Retina (tissue), 1 donor: ENCODE results near the gene KHDRBS2.

ENCODE experiments used
- DNase-seq: peaks from one replicate; pipeline ENCODE4 v3.0.0-alpha.2; 2016

KHDRBS2 gene

DNA sequence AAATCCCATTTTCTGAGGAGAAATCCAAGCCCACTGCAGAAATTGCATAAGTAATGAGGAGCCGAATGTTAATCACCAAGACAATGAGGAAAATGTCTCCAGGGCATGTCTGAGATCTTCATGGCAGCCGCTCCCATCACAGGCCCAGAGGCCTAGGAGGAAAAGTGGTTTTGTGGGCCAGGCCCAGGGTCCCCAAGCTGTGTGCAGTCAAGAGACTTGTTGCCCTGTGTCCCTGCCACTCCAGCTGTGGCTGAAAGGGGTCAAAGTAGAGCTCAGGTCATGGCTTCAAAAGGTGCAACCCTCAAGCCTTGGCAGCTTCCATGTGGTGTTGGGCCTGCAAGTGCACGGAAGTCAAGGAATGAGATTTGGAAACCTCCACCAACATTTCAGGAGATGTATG lies 276.6 kb downstream of the KHDRBS2 start:
- no peak for DNase-seq

DNA sequence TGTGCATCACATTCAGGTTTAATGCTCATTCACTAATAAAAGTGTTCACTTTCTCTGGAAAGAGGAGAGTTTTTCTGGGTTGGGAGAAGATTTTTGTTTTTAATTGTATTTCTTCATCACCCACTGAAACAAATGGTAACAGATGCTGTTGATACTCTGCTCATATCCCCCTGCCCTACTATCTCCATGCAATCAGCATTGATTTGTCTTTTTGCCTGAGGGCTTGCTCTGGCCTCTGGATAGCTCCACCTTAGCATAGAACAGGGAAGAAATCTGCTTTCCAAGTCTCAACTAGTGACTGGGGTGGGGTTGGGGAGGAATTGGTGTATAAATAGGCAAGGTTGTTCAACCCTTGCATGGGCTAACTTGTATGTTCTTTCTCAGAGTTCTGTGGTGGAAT lies 296.4 kb downstream of the KHDRBS2 start:
- no peak for DNase-seq

DNA sequence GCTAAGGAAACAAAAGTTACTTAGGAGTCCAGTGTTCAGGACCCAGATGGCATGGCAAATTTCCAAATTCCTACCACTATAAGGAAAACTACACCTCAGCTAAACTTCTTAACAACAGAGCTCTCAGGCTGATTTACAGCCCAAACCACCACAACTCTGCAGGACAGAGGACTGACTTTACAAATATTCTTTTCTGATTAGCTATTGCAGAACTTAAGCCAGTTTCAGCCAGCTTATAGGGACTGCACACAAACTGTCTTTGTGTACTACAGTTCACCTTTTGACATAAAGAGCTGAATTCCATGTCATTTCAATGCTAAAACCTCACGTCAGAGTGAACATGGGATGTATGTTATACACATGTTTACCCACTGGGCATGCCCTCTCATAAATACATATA lies 305.4 kb downstream of the KHDRBS2 start:
- no peak for DNase-seq

DNA sequence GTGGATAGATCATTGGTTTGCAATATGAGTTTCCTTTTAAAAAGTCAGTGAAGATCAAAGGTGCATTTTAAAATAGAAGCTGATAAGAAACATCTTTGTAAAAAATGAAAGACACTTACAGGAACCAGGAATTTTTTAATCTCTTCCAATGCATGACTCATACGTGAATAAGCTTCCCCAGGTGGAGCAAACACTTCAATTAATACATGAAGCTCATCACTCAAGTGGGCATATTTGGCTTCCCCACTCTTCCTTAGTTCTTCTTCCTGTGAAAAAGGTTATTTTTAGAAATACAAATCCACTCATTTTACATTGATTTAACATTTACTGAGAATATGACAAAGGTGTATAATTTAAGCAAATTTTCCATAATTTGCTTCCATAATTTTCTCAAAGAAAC lies 308.1 kb downstream of the KHDRBS2 start:
- DNase-seq, result no peak

DNA sequence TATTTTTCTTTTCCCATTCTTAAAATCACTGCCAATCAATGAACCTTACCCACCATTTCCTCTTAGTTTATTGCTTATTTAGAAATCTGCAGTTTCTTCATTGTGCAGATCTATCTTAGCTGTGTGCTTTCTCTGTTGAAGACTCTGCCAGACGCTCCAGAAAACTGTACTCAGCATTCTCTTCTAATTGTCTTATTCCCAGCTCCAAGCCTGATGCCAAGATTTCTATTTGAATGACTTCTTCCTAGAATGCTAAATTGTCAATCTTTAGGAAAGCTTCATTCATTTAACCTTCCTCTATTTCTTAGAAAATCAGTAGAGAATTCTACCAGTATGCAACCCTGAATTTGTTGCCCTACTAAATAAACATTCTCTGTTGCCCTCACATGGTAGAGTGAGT lies 308.9 kb downstream of the KHDRBS2 start:
- DNase-seq, result no peak

DNA sequence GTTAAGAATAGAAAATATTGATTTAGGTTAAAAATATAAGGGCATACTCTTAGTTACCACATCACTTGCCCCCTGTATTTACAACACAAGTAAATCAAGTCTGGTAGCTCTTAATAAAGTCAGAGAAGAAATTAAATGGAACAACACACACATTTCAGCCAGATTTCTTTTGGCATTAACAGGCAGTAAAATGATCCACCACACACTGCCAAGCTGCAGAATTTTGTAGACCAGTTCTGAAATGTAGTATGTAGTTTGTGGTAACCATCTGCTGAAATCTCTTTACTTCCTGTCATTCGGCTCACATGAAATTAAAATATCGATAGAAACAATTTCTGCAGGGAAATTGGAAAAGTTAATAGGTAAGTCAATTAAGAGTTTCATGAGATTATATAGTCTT lies 326.8 kb downstream of the KHDRBS2 start:
- no peak for DNase-seq

DNA sequence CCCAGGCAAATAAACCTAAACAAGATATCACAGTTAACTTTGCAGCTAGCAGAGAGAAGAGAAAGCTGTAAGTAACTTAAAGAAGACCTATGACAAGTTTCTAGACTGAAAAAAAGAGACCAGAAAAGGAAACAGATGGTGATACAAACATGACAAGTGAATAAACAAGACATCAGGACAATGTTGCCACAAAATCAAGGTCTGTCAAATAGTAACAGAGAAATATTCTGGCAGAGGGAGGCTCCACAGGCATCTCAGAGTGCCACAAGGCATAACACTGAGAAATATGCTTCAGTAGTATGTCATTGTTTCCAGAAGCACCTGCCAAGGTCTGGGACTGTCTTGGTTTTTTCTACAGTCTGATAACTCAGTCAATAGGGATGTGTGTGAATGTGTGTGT lies 332.2 kb downstream of the KHDRBS2 start:
- no peak for DNase-seq

DNA sequence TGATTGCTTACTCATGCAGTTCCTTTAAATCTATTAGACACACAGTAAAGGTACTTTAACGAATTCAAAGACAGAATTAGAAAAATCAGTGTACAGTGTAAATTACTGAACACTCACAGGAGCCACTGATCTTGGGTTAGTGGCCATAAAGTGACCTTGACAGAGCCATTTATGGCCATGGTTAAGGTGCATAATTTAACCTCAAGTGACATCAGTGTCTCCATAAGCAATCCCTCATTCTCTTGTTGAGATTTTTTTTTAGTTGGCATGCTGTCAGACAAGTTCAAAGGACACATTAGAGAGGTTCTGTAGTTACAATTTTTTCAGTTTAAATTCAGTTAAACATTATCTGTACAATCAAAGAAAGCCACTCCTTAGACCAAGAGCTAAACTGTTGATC lies 334.4 kb downstream of the KHDRBS2 start:
- no peak for DNase-seq

DNA sequence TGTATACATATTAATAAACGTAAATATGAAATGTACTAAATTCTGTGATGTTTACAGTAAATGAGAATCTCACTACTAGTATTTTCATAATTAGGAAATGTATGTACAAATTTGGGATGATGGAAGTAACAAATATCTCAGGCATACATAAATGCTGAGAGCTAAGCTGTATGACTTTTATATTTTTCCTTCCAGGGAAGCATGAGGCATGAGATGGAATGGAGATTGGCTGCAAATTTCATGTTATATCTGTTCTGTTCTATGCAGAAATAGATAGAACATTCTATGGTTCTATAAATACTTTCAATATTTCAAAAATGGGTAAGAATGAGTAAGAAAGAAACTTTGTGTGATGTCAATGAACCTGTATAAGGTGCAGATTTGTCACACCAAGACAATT lies 335.2 kb downstream of the KHDRBS2 start:
- no peak for DNase-seq

DNA sequence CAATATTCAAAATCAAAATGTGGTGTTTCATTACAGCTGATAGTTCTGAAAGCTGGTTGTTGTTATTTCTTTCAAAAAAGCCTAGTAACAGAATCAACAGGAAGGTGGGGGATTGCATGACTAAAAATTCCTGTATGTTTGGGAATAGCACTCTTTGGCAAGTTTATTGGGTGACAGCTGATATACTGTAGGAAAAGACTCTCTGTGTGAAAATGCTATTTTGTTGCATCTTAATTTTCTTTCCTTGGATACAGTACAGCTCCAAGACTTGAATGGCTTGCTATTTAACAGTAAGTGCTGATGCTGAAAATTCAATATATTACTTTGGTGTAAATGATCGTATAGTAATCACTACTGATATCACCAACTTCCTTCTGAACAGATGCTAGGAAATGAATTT lies 336.1 kb downstream of the KHDRBS2 start:
- DNase-seq, result no peak

DNA sequence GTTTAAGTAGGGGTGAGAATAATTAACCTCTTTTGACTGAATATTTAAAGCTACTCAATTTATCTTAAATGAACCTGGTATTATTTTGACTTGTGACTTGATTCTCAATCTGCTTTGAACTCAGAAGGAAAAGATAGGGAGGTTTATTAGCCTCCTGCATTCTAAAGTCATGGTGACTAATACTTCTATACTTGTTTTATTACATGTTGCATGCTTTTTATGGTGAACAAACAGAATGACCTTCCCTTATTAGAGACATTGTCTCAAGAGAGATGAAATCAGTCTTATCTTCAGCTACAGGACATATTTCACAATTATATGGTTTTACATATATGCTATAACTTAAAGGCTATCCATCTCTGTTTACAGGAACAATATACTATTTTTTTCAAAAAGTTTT lies 336.9 kb downstream of the KHDRBS2 start:
- DNase-seq, result no peak

DNA sequence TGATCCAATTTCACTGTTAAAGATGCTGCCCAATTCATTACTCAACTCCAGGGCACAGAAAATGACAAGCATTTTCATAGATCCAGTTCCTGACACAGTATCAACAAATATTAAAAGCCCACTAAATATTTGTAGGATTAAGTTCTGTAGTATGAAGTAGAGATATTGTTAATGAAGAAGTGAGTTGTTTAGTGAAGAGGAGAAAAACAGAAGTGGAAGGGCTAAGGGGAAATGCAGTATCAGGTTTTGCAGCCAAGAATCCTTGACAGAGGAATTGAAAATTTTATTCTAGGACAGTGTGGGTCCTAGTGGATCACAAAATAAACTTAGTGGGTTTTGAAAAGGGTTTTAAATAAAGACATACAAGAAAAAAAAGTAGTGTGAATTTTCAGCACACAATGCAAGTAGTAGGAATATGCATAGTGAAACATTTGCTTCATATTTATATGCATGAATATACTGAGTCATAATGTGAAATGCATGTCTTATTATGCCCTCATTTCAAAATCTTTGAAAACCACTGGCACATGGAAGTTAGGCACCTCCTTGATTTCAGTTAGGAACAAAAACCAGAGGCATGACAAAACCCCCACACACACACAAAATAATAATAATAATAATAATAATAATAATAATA lies 338.6 kb downstream of the KHDRBS2 start:
- no peak for DNase-seq

DNA sequence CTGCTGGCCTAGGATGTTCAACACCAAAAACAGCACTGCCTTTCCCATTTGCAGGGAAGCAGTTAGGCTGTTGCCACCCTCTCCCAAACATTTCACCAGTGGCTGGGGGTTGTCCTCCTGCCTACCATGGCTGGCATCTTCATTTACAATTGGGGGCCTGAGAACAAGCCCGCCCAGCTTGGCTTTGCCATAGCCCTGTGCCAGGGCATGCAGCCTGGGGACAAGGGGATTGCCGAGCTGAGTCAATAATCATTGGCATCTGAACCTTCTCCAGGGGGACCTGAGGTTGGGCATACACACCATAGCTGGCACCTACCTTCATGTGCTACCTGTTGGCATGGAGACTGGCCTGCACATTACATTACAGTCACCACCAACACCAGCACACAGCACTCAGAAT lies 345.1 kb downstream of the KHDRBS2 start:
- DNase-seq, result no peak

DNA sequence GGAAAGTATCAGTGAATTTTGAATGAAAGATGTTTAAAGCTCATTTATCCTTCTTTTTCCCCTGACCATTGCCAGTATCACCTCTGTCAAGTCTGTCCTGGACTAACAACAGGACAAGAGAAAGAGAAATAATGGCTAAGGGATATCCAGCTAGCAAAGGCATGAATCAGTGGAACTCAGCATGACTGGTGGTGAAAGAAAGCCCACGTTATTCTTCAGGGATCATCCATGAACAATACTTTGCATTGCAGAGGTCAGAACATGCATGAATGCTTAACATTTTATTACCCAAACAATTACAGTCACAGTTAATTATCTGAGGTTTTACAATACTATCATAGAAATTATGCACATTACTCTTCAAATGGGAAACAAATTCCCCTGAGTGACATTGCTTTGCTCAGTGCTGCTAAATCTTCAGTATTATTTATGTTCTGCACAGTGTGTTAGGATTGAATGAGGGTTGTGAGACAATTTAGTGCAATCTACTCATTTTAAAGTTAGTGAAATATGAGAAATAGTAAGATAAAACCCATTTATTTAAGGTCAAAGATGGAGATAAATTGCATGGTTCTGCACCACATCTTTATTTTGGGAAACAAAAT lies 350.7 kb downstream of the KHDRBS2 start:
- DNase-seq, result peak; percentile 4

DNA sequence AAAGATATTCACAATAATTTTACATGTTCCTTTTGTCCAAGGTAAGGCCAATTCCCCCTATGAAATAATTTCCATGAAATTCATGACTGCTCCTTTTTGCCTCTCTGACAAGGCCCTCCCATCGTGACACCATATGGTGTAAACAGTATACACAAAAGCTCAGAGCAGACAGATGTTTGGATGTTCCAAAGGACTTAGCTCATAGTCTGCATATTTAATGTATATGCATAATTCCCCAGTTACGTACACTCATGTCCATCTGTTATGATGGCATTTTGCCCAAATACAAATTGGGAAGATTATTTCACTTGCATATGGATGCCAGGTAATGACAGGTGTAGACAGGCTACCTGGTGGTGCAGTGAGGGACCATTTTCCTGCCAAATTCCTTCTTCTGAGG lies 376.5 kb downstream of the KHDRBS2 start:
- no peak for DNase-seq

DNA sequence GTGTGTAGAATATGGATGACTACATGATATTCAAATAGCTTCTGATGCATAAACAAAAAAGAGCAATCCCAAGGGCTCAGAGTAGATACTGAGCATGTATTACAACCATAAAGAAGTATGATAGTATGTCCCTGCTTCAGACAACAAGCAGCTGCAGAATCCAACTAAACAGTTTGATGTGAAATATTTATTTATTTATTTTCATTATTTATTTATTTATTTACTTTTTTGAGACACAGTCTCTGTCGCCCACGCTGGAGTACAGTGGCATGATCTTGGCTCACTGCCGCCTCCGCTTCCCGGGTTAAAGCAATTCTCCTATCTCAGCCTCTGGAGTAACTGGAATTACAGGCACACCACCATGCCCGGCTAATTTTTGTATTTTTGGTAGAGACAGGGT lies 384.3 kb downstream of the KHDRBS2 start:
- DNase-seq, result no peak

DNA sequence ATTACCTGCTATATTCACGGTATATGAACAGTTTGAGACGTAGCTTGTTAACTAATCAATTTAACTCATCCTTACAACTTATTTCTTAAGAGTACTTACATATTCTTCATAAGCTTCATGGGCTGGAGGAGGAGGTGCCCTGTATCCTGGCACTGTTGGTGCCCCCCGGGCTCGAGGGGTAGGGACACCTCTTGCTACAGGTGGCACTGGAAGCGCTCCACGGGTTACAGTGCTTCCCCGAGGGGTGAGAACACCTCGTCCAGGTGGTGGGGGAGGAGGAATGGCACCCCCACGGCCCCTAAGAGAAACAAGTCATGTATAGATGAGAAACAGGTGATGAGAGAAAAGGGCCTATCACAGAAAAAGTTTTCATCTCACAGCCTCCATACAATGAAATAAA lies 391.5 kb downstream of the KHDRBS2 start:
- no peak for DNase-seq

DNA sequence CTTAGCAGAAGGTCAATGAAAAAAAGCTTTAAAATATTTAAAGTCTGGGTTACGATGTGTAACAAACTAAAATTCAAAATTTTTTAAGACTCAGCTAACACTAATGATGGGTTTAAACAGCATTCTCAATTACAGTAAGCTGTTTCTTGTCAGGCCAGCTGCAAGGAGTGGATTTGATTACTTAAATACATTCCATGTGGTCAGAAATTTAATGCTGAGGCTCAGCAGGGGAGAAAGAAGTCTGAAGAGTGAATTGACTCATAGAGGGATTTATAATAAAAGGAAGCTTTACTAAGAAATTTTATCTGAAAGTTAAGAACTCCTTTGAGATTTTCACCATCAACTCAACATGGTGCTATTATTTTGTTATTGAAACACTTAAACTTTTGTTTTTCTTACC lies 398.6 kb downstream of the KHDRBS2 start:
- DNase-seq, result no peak

DNA sequence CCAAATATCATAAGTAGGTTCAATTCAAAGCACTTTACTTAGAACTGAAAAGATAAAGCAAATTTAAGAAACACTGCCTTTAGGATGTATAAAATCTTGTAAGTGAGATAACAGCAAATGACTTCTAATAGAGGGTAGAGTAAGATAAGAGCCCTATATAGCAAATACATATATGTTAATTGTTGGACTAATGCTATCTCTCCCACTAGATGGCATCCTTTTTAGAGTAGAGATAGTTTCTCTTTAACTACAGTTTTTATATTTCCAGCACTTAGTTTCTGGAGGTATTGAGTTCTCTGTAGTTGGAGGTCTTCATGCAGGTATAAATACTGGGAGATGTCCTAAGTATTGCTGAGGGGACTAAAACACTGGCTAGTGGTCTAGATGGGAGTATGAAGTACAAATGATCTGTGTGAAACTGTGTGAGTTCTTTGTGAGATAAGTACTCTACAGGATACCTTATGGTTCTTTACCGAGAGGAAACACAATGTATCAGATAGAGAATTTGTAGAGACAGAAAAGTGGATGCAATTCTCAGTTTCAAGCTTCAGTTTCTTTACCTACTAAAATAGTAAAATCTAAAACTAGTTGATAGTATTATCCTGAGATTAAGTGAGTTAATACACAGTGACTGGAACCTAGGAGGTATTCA lies 399.3 kb downstream of the KHDRBS2 start:
- DNase-seq, result no peak

DNA sequence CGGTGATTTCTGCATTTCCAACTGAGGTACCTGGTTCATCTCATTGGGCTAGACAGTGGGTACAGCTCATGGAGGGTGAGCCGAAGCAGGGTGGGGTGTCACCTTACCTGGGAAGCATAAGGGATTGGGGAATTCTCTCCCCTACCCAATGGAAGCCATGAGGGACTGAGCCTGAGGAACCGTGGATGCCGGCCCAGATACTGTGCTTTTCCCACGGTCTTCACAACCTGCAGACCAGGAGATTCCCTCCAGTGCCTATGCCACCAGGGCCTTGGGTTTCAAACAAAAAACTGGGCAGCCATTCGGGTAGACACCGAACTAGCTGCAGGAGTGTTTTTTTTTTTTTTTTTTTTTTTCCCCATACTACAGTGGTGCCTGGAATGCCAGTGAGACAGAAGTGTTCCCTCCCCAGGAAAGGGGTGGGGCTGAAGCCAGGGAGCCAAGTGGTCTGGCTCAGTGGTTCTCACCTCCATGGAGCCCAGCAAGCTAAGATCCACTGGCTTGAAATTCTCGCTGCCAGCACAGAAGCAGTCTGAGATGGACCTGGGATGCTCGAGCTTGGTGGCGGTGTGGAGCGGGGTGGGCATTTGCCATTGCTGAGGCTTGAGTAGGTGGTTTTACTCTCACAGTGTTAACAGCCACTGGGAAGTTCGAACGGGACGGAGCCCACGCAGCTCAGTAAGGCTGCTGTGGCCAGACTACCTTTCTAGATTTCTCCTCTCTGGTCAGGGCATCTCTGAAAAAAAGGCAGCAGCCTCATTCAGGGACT lies 416.2 kb downstream of the KHDRBS2 start:
- no peak for DNase-seq

DNA sequence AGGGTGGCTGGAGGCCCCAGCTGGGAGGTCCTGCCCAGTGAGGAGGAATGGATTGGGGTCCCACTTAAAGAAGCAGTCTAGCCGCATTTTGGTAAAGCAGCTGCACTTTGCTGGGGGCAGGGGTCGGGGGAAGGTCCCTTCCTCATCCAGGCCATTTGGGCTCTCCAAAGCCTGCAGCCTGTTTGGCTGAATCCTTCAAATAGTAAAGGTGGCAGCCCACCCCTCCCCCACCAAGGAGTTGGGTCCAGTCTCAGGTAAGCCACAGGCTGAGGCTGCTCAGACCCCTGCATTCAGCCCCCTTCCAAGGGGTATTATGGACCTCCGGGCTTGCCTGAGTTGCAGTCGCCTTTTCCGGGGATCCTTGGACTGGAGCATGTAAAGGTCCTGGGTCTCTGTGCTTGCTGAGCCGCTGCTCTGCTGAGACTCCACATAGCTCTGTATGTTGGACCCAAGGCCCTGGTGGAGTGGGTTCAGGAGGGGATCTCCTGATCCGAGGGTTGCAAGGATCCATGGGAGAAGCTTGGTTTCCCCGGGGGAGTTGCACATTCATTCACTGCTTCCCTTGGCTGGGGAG lies 417.4 kb downstream of the KHDRBS2 start:
- DNase-seq, result no peak

DNA sequence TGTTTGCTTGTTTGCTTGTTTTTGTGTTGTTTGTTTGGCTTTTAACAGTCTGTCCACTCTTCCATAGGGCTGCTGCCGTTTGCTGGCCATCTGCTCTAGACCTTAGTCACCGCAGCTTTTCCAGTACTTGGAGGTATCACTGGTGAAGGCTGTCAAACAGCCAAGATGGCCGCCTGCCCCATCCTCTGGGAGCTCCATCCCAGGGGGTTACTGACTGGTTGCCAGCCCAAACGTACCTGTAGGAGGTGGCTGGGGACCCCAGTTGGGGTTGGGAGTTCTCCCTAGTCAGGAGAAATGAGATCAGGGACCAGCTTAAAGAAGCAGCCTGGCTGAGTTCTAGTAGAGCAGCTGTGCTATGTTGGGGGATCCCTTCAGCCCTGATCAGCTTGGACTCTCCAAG lies 418.4 kb downstream of the KHDRBS2 start:
- no peak for DNase-seq

DNA sequence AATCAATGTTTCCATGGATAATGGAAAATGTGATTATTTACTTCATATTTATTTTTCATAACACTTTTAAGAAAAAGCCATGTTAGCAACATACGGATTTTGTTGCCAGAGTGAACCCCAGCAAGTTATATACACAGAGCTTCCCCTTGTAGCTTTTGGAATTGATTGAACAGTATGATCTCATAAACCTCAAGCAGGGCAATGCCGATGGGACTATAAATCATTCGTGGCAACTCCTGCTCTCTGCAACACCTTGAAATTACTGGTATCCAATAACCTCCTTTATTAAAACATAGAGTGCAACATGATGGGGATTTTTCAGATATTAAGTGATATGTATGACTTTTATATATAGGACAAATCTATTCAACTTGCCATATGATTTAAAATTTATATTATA lies 428.5 kb downstream of the KHDRBS2 start:
- no peak for DNase-seq

DNA sequence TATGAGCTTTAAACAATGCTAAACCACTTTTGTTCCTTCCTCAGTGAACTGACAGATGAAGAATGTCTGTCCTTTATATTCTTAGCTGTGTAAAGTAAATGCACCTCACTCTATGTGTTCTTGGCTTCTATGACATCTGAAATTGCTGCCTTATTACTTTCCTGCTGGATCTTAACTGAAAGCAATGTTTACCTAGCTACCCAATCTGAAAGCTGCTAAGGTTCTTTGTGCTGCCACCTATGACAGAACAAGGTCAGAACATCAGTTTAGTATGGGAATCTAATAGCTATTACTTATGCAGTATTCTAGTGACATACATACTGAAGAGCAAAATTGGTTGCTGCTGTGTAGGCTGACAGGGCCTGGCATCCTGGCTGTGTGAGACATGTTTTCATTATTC lies 444.1 kb downstream of the KHDRBS2 start:
- DNase-seq, result no peak
